Esophagus squamous epithelium (tissue), 4 donors: ENCODE results near the gene SORCS1.

Experiments
- CTCF ChIP-seq, 6 experiments: fragments of 450-650 bp in 4 of 6; fragments of 200-600 bp in 2 of 6; sonication (generic) in 2 of 6; IDR thresholded peaks; one replicate each; pipeline ENCODE4 v1.5.1; 2016 to 2019; ENCODE audit warnings: antibody characterized with exemption in 6 of 6, mild to moderate bottlenecking in 4 of 6, moderate library complexity in 4 of 6
- POLR2A ChIP-seq, 4 donors: fragments of 450-650 bp; IDR thresholded peaks; one replicate each; pipeline ENCODE4 v1.6.1; 2017; ENCODE audit warnings: antibody characterized with exemption in 4 of 4, mild to moderate bottlenecking in 4 of 4, moderate library complexity in 3 of 4

GRCh38 chr10:106741006-106741530 is 423.4 kb downstream of the SORCS1 start:
- TF ChIP-seq CTCF (IDR thresholded peaks at IDR 0.05), result no peak
- TF ChIP-seq POLR2A (IDR thresholded peaks at IDR 0.05), result no peak
